Ishikawa (cell line): ENCODE data around the gene HSPA4L.

Experiments used
- CREB1 ChIP-seq: IDR thresholded peaks from 2 replicates; pipeline ENCODE4 v1.6.1; 2012; ENCODE audit warnings: low read depth
- EGR1 ChIP-seq: IDR thresholded peaks from 2 replicates; pipeline ENCODE4 v1.6.1; 2012
- EP300 ChIP-seq: IDR thresholded peaks from 2 replicates; pipeline ENCODE4 v1.6.1; 2012; ENCODE audit warnings: borderline replicate concordance
- FOXM1 ChIP-seq: IDR thresholded peaks from 2 replicates; pipeline ENCODE4 v1.6.1; 2012; ENCODE audit warnings: low read depth, borderline replicate concordance
- MAX ChIP-seq: IDR thresholded peaks from 2 replicates; pipeline ENCODE4 v1.6.1; 2012
- NFIC ChIP-seq: IDR thresholded peaks from 2 replicates; pipeline ENCODE4 v1.6.1; 2012
- RAD21 ChIP-seq: IDR thresholded peaks from 2 replicates; pipeline ENCODE4 v1.6.1; 2012; ENCODE audit warnings: low read depth
- REST ChIP-seq: IDR thresholded peaks from 2 replicates; pipeline ENCODE4 v1.6.1; 2012; ENCODE audit warnings: low read depth, mild to moderate bottlenecking
- TAF1 ChIP-seq: IDR thresholded peaks from 2 replicates; pipeline ENCODE4 v1.6.1; 2012; ENCODE audit warnings: low read depth, mild to moderate bottlenecking
- TCF12 ChIP-seq: IDR thresholded peaks from 2 replicates; pipeline ENCODE4 v1.6.1; 2012; ENCODE audit warnings: low read depth
- USF1 ChIP-seq: IDR thresholded peaks from 2 replicates; pipeline ENCODE4 v1.6.1; 2012
- YY1 ChIP-seq: IDR thresholded peaks from 2 replicates; pipeline ENCODE4 v1.6.1; 2012; ENCODE audit warnings: low read depth
- ZBTB7A ChIP-seq: IDR thresholded peaks from 2 replicates; pipeline ENCODE4 v1.6.1; 2012; ENCODE audit warnings: low read depth

Gene HSPA4L

GRCh38 chr4:127782275-127783025, at the start of gene HSPA4L:
Gene HSPA4L, plus strand, starts transcription at chr4:127782322. Its CDS starts 229 bp downstream, at chr4:127782551.
- TF ChIP-seq REST = no peak
- no peak for TF ChIP-seq YY1
- no peak for TF ChIP-seq EP300
- no peak; the same call in 1 of the 2 replicates for TF ChIP-seq EGR1
- 0 out of 2 replicates have a peak, but pooled peaks have one; percentile 48 for TF ChIP-seq MAX
- TF ChIP-seq NFIC = no peak
- 0 out of 2 replicates have a peak, but pooled peaks have one; percentile 47 for TF ChIP-seq TAF1
- peak; percentile 21; the same call in 1 of the 2 replicates for TF ChIP-seq RAD21
- 0 out of 2 replicates have a peak, but pooled peaks have one; percentile 6 for TF ChIP-seq USF1

- TF ChIP-seq RAD21 = peak; percentile 82
- TF ChIP-seq NFIC = no peak
These were observed 49.3 kb upstream of the HSPA4L start for GRCh38 chr4:127732623-127733328.

GRCh38 chr4:127734976-127735375, 47.1 kb upstream of the HSPA4L start:
- no peak for TF ChIP-seq USF1
- TF ChIP-seq TAF1 = no peak
- no peak for TF ChIP-seq EGR1
- no peak for TF ChIP-seq CREB1
- TF ChIP-seq REST = no peak
- no peak for TF ChIP-seq ZBTB7A
- no peak for TF ChIP-seq FOXM1
- no peak for TF ChIP-seq NFIC
- no peak for TF ChIP-seq EP300

- TF ChIP-seq NFIC = no peak
- TF ChIP-seq TAF1 = no peak
- TF ChIP-seq TCF12 = no peak
- TF ChIP-seq FOXM1 = no peak
- TF ChIP-seq YY1 = no peak
These were observed 44.8 kb upstream of the HSPA4L start for GRCh38 chr4:127737295-127737694.

- no peak for TF ChIP-seq REST
- no peak for TF ChIP-seq NFIC
- no peak for TF ChIP-seq YY1
- TF ChIP-seq TCF12 = no peak
- TF ChIP-seq MAX = no peak
- no peak for TF ChIP-seq EP300
These were observed 40.9 kb upstream of the HSPA4L start for GRCh38 chr4:127741247-127741646.
